Coronary artery (tissue), 2 donors: Measurements from ENCODE around the gene TSFM.
A peak's percentile ranks its signal among the peaks of the same experiment; 100 is the strongest.

Source experiments
- DNase-seq: peaks from one replicate; pipeline ENCODE4 v3.0.0-alpha.2; 2017; ENCODE audit warnings: low spot score
- H3K27ac ChIP-seq, 2 donors: fragments of 200-600 bp; sonication (generic); one replicate each; pipeline ENCODE4 v1.5.1; 2016 to 2019
- H3K4me3 ChIP-seq: fragments of 200-600 bp; sonication (generic); 2 replicates; pipeline ENCODE4 v1.5.1; 2016; ENCODE audit warnings: mild to moderate bottlenecking, moderate library complexity
- CTCF ChIP-seq: fragments of 200-600 bp; sonication (generic); IDR thresholded peaks from one replicate; pipeline ENCODE4 v1.5.1; 2019; ENCODE audit warnings: antibody characterized with exemption

TSFM gene

GRCh38 chr12:57782243-57782607, 362 bp upstream of the TSFM start:
- peak overlapping the region; percentile 79 for H3K4me3 ChIP-seq

DNA sequence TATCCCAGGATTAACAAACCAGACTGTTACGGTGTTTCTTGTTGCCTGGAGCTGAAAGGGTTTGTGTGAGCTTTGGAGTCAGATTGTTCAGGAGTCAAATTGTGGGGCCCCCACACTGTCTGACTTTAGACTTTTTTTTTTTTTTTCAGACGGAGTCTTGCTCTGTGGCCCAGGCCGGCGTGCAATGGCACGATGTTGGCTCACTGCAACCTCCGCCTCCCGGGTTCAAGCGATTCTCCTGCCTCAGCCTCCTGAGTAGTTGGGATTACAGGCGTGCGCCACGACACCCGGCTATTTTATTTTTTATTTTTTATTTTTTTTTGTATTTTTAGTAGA, 847 bp downstream of the TSFM start:
- TF ChIP-seq CTCF: no peak
- DNase-seq: no peak
- no peak overlapping the region for H3K27ac ChIP-seq

More at GRCh38 chr12:57782243-57782607, 362 bp upstream of the TSFM start:
- no peak overlapping the region for H3K27ac ChIP-seq
- DNase-seq: no peak
- TF ChIP-seq CTCF: no peak

DNA sequence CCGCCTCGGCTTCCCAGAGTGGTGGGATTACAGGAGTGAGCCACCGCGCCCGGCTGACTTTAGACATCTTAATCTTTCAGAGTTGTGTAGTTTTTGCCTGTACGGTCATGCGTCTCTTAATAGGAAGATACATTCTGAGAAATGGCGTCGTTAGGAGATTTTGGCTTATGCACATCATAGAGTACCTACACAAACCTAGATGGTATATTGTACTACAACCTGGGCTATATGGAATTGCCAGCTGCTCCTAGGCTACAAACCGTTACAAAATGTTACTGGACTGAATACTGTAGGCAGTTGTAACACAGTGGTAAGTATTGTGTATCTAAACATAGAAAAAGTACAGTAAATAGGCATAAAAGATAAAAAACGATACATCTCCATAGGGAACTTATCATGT, 1.3 kb downstream of the TSFM start:
- Histone ChIP-seq H3K4me3 (peak overlapping the region; percentile 79), H3K27ac (no peak overlapping the region)
- no peak for DNase-seq
- TF ChIP-seq CTCF: no peak

More for the DNA sequence above, 847 bp downstream of the TSFM start:
- peak overlapping the region; percentile 79 for H3K4me3 ChIP-seq

DNA sequence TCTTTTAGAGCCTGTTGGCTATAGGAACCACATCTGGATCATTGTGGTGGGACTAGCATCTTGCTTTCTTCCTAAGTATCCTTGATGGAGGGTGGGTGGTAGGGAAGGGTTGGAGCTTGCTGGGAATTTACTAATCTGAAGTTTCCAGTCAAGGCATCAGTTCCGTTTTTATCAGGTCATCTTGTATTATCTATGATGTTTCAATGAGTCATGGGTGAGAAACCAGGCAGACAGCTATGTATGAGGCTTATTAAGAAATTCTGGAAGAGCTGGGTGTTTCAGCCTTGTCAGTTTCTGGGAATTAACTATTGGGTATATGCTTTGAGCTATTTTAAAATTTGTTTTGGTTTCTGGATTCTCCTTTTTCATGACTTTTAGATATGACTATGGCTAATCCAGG, 11.3 kb downstream of the TSFM start:
- DNase-seq: no peak
- no peak for TF ChIP-seq CTCF
- Histone ChIP-seq H3K27ac (no peak overlapping the region), H3K4me3 (no peak overlapping the region)

DNA sequence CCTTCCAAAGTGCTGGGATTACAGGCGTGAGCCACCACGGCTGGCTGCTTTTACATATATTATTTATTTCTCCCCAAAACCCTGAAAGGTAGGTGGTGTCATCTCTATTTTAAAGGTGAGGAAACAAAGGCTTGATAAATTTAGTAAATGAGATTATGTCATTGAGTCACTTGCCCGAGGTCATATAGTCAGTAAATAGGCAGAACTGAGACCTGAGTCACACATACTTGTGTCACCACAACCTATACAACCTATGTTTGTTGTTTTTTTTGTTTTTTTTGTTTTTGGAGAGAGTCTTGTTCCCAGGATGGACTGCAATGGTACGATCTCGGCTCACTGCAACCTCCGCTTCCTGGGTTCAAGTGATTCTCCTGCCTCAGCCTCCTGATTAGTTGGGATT, 12.8 kb downstream of the TSFM start:
- no peak overlapping the region for H3K27ac ChIP-seq
- H3K4me3 ChIP-seq: no peak overlapping the region
- TF ChIP-seq CTCF: no peak
- no peak for DNase-seq

GRCh38 chr12:57796996-57797395, 14.4 kb downstream of the TSFM start:
- no peak for DNase-seq
- no peak for TF ChIP-seq CTCF
- no peak overlapping the region for H3K27ac ChIP-seq
- H3K4me3 ChIP-seq: no peak overlapping the region

- TF ChIP-seq CTCF: no peak
- H3K27ac ChIP-seq: no peak overlapping the region
- DNase-seq: no peak
- no peak overlapping the region for H3K4me3 ChIP-seq
Measured at GRCh38 chr12:57797933-57798332, 15.3 kb downstream of the TSFM start.
